Mesenchymal stem cell (in vitro differentiated cells and primary cell): ENCODE measurements around the gene BCL7A.

Experiments
- DNase-seq: peaks from one replicate; pipeline ENCODE4 v3.0.0-alpha.2; 2013
- H2AFZ ChIP-seq: one replicate; pipeline ENCODE4 v1.6.1; 2013; ENCODE audit warnings: low read depth, mild to moderate bottlenecking, control low read depth, inconsistent platforms, low read length, moderate library complexity
- H2AK5ac ChIP-seq: 2 replicates; pipeline ENCODE4 v1.6.1; 2013; ENCODE audit warnings: low read length, moderate library complexity, mild to moderate bottlenecking, inconsistent platforms; ENCODE audit not compliant: severe bottlenecking
- H2BK120ac ChIP-seq: one replicate; pipeline ENCODE4 v1.6.1; 2013; ENCODE audit warnings: low read depth, mild to moderate bottlenecking, inconsistent platforms, low read length, moderate library complexity
- H2BK12ac ChIP-seq, 2 experiments: one replicate each; pipeline ENCODE4 v1.6.1; 2013; ENCODE audit warnings: inconsistent platforms in 2 of 2, low read length in 2 of 2, mild to moderate bottlenecking in 2 of 2, moderate library complexity in 2 of 2, control low read depth in 1 of 2
- H2BK15ac ChIP-seq: one replicate; pipeline ENCODE4 v1.6.1; 2013; ENCODE audit warnings: mild to moderate bottlenecking, low read depth, inconsistent platforms; ENCODE audit not compliant: poor library complexity, severe bottlenecking
- H2BK5ac ChIP-seq: 2 replicates; pipeline ENCODE4 v1.6.1; 2013; ENCODE audit warnings: low read depth, mild to moderate bottlenecking, low read length, control low read depth, inconsistent platforms; ENCODE audit not compliant: poor library complexity, severe bottlenecking
- H3K14ac ChIP-seq, 2 experiments: one replicate each; pipeline ENCODE4 v1.6.1; 2013; ENCODE audit warnings: inconsistent platforms in 2 of 2, low read length in 2 of 2, control low read depth in 1 of 2, mild to moderate bottlenecking in 1 of 2, moderate library complexity in 1 of 2
- H3K18ac ChIP-seq, 2 experiments: one replicate each; pipeline ENCODE4 v1.6.1; 2013; ENCODE audit warnings: inconsistent platforms in 2 of 2, low read length in 2 of 2, control low read depth in 1 of 2, low read depth in 1 of 2, mild to moderate bottlenecking in 1 of 2
- H3K23ac ChIP-seq, 2 experiments: one replicate each; pipeline ENCODE4 v1.6.1; 2013; ENCODE audit warnings: inconsistent platforms in 2 of 2, low read length in 2 of 2, mild to moderate bottlenecking in 2 of 2, moderate library complexity in 2 of 2, control low read depth in 1 of 2
- H3K27ac ChIP-seq: 2 replicates; pipeline ENCODE4 v1.5.1; 2013; ENCODE audit warnings: mild to moderate bottlenecking, moderate library complexity, low read length, control low read depth, inconsistent platforms; ENCODE audit not compliant: poor library complexity, severe bottlenecking
- H3K27me3 ChIP-seq, 2 experiments: 2 replicates each; pipeline versions ENCODE4 v1.6.1 to v1.7.0; 2013; ENCODE audit warnings: low read length in 2 of 2, mild to moderate bottlenecking in 2 of 2, moderate library complexity in 2 of 2, control low read depth in 1 of 2, inconsistent platforms in 1 of 2; ENCODE audit not compliant: control insufficient read depth in 1 of 2, insufficient read depth in 1 of 2
- H3K36me3 ChIP-seq, 2 experiments: 2 replicates each; pipeline versions ENCODE4 v1.6.1 to v1.7.0; 2013; ENCODE audit warnings: low read length in 2 of 2, control low read depth in 1 of 2, inconsistent platforms in 1 of 2, low read depth in 1 of 2, mild to moderate bottlenecking in 1 of 2; ENCODE audit not compliant: insufficient read depth in 2 of 2, control insufficient read depth in 1 of 2
- H3K4ac ChIP-seq, 2 experiments: one replicate each; pipeline ENCODE4 v1.6.1; 2013; ENCODE audit warnings: inconsistent platforms in 2 of 2, low read length in 2 of 2, mild to moderate bottlenecking in 2 of 2, moderate library complexity in 2 of 2, control low read depth in 1 of 2, low read depth in 1 of 2
- H3K4me1 ChIP-seq: 2 replicates; pipeline ENCODE4 v1.6.1; 2013; ENCODE audit warnings: low read depth, low read length, control low read depth; ENCODE audit not compliant: control insufficient read depth, insufficient read depth
- H3K4me2 ChIP-seq: 2 replicates; pipeline ENCODE4 v1.6.1; 2013; ENCODE audit warnings: low read length, mild to moderate bottlenecking, inconsistent platforms; ENCODE audit not compliant: poor library complexity, severe bottlenecking
- H3K4me3 ChIP-seq, 2 experiments: 2 replicates each; pipeline versions ENCODE4 v1.5.1 to v1.7.0; 2013; ENCODE audit warnings: low read length in 2 of 2, mild to moderate bottlenecking in 2 of 2, control low read depth in 1 of 2, low read depth in 1 of 2; ENCODE audit not compliant: insufficient read depth in 1 of 2
- H3K79me1 ChIP-seq: replicated peaks from 2 replicates; pipeline ENCODE4 v1.6.1; 2013; ENCODE audit warnings: mild to moderate bottlenecking, control low read depth, low read length, inconsistent platforms; ENCODE audit not compliant: poor library complexity, severe bottlenecking
- H3K9ac ChIP-seq: 2 replicates; pipeline ENCODE4 v1.7.0; 2013; ENCODE audit warnings: mild to moderate bottlenecking, low read length, moderate library complexity
- H3K9me3 ChIP-seq: 2 replicates; pipeline ENCODE4 v1.7.0; 2013; ENCODE audit warnings: mild to moderate bottlenecking, low read length; ENCODE audit not compliant: control insufficient read depth
- H4K8ac ChIP-seq: one replicate; pipeline ENCODE4 v1.6.1; 2013; ENCODE audit warnings: inconsistent platforms, mild to moderate bottlenecking, low read length, moderate library complexity
- H4K91ac ChIP-seq: one replicate; pipeline ENCODE4 v1.6.1; 2013; ENCODE audit warnings: mild to moderate bottlenecking, low read length, inconsistent platforms
- WGBS: methylation state at CpG from one replicate; pipeline ENCODE4 v1.1.7; 2013; ENCODE audit warnings: mixed read lengths; 5-methylcytosine and 5-hydroxymethylcytosine counted together

The BCL7A gene

GRCh38 chr12:122014781-122015180 lies 6.9 kb upstream of the BCL7A start:
- Histone ChIP-seq H3K9me3 (peaks cover 9% of the 10 kb centered on the region), H2BK5ac (no peak overlapping the region), H2BK15ac (no peak overlapping the region), H2AK5ac (no peak overlapping the region), H3K36me3 (no peaks in the 10 kb centered on the region), H3K23ac (no peak overlapping the region), H3K9ac (no peak overlapping the region), H3K27me3 (no peaks in the 10 kb centered on the region), H4K91ac (no peak overlapping the region), H2BK12ac (no peak overlapping the region), H3K27ac (no peak overlapping the region), H3K4me1 (peaks cover 3% of the 10 kb centered on the region), H3K4me3 (no peak overlapping the region), H2BK120ac (no peak overlapping the region), H2AFZ (no peak overlapping the region), H3K79me1 (no peaks in the 10 kb centered on the region), H3K4ac (no peak overlapping the region), H4K8ac (no peak overlapping the region), H3K14ac (no peak overlapping the region), H3K4me2 (no peak overlapping the region), H3K18ac (no peak overlapping the region)
- DNase-seq: no peak
- 96% methylated on average over 5 of the region's 5 CpGs for WGBS

GRCh38 chr12:122018457-122018856 lies 3.2 kb upstream of the BCL7A start:
- Histone ChIP-seq H2AK5ac (no peak overlapping the region), H3K4ac (no peak overlapping the region), H3K4me3 (no peak overlapping the region), H3K27me3 (peaks cover 0 to 9% of the 10 kb centered on the region in 2 experiments), H3K9me3 (peaks cover 9% of the 10 kb centered on the region), H2AFZ (no peak overlapping the region), H3K18ac (no peak overlapping the region), H4K91ac (no peak overlapping the region), H3K14ac (no peak overlapping the region), H3K23ac (no peak overlapping the region), H3K27ac (no peak overlapping the region), H2BK120ac (no peak overlapping the region), H3K79me1 (peaks cover 3% of the 10 kb centered on the region), H4K8ac (no peak overlapping the region), H3K4me2 (no peak overlapping the region), H2BK15ac (no peak overlapping the region), H2BK5ac (no peak overlapping the region), H3K36me3 (no peaks in the 10 kb centered on the region), H3K4me1 (peaks cover 8% of the 10 kb centered on the region), H3K9ac (no peak overlapping the region), H2BK12ac (no peak overlapping the region)
- no peak for DNase-seq

DNA sequence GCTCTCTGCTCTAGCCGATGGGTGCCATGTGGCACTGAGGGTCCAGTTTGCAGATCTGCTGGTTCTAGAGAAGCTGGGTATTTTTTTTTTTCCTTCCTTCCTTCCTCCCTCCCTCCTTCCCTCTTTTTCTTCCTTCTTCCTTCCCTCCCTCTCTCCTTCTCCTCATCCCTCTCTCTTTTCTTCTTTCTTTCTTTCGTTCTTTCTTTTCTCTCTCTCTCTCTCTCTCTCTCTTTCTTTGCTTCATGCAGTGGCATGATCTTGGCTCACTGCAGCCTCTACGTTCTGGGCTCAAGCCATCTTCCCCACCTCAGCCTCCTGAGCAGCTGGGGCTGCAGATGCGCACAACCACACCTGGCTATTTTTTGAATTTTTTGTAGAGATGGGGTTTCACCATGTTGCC lies 2.7 kb upstream of the BCL7A start:
- peaks cover 9% of the 10 kb centered on the region for H3K9me3 ChIP-seq
- no peak for DNase-seq
- no peak overlapping the region for H2AK5ac ChIP-seq

DNA sequence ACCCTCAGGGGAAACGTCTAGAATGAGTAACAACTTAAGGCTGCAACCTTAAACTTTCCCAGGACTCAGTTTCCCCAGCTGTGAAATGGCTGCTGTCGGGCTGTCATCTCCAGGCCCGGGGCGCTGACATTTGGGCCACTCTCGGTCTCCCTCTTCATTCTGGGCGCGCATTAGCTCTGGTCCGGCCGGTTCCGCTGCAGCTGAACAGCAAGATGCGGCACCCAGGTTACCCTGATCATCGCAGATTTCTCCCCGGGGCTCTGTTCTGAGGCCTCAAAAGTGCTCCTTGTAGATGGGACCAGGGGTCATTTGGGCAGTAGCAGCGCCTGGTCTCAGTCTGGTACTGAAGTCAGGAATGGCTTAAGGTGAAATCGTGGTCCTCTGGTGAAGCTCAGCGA lies 890 bp upstream of the BCL7A start:
- H2BK12ac ChIP-seq: no peak overlapping the region
- H3K27me3 ChIP-seq: peaks cover 0 to 9% of the 10 kb centered on the region in 2 experiments
- H2BK15ac ChIP-seq: no peak overlapping the region
- H4K91ac ChIP-seq: no peak overlapping the region
- H3K23ac ChIP-seq: no peak overlapping the region
- H3K27ac ChIP-seq: no peak overlapping the region
- no peak overlapping the region for H2BK5ac ChIP-seq
- WGBS: 68% methylated on average over 16 of the region's 16 CpGs
- H2BK120ac ChIP-seq: no peak overlapping the region
- peaks cover 9% of the 10 kb centered on the region for H3K9me3 ChIP-seq
- no peak overlapping the region for H2AK5ac ChIP-seq
- H3K4me1 ChIP-seq: peaks cover 20% of the 10 kb centered on the region
- H3K79me1 ChIP-seq: peaks cover 6% of the 10 kb centered on the region
- H2AFZ ChIP-seq: peak overlapping the region; percentile 5
- peak overlapping the region; percentile 91 for H3K4me2 ChIP-seq
- peak overlapping the region in 1 of 2 experiments; percentile 76 for H3K4me3 ChIP-seq
- H4K8ac ChIP-seq: no peak overlapping the region
- no peak for DNase-seq
- no peak overlapping the region for H3K4ac ChIP-seq
- no peak overlapping the region for H3K18ac ChIP-seq
- H3K9ac ChIP-seq: peak overlapping the region; percentile 43
- H3K14ac ChIP-seq: no peak overlapping the region
- H3K36me3 ChIP-seq: no peaks in the 10 kb centered on the region

More for the DNA sequence above, 2.7 kb upstream of the BCL7A start:
- no peak overlapping the region for H3K4ac ChIP-seq
- no peak overlapping the region for H3K27ac ChIP-seq
- peaks cover 3% of the 10 kb centered on the region for H3K79me1 ChIP-seq
- H2AFZ ChIP-seq: no peak overlapping the region
- H4K91ac ChIP-seq: no peak overlapping the region
- no peak overlapping the region for H2BK5ac ChIP-seq
- no peak overlapping the region for H2BK120ac ChIP-seq
- H2BK12ac ChIP-seq: no peak overlapping the region
- no peak overlapping the region for H3K9ac ChIP-seq
- no peak overlapping the region for H3K4me3 ChIP-seq
- H3K23ac ChIP-seq: no peak overlapping the region
- H3K4me1 ChIP-seq: peaks cover 13% of the 10 kb centered on the region
- WGBS: 92% methylated on average over 4 of the region's 4 CpGs
- no peak overlapping the region for H3K18ac ChIP-seq
- H2BK15ac ChIP-seq: no peak overlapping the region
- H3K14ac ChIP-seq: no peak overlapping the region
- H3K4me2 ChIP-seq: no peak overlapping the region
- peaks cover 0 to 9% of the 10 kb centered on the region in 2 experiments for H3K27me3 ChIP-seq
- no peak overlapping the region for H4K8ac ChIP-seq
- H3K36me3 ChIP-seq: no peaks in the 10 kb centered on the region
